Peyer's patch (tissue), 4 donors: ENCODE data around the gene DUS3L.

Source experiments
- CTCF ChIP-seq, 6 experiments: fragments of 450-650 bp in 4 of 6; fragments of 200-600 bp in 2 of 6; sonication (generic) in 1 of 6; IDR thresholded peaks; one replicate each; pipeline ENCODE4 v1.5.1; 2017 to 2019; ENCODE audit warnings: antibody characterized with exemption in 6 of 6, mild to moderate bottlenecking in 3 of 6, moderate library complexity in 1 of 6
- POLR2A ChIP-seq, 2 donors: fragments of 450-650 bp; IDR thresholded peaks; one replicate each; pipeline ENCODE4 v1.5.1; 2017; ENCODE audit warnings: antibody characterized with exemption in 2 of 2, mild to moderate bottlenecking in 2 of 2, moderate library complexity in 2 of 2

- no peak for TF ChIP-seq CTCF (IDR thresholded peaks at IDR 0.05)
- TF ChIP-seq POLR2A (IDR thresholded peaks at IDR 0.05): no peak
Observed at GRCh38 chr19:5818594-5818993, 27.6 kb upstream of the DUS3L start.
